Psoas muscle (tissue), 8 donors: ENCODE results near the gene ADARB1. TPM values are rescaled to one million over a fixed set of nuclear protein-coding genes. Genes with fewer than 3 reads are reported as not detected.

Source experiments
- ATAC-seq, 4 donors: fragments of 200-7000 bp; cut with Tn5 transposase; one replicate each; pipeline ENCODE4 v1.9.1; 2020; ENCODE audit warnings: moderate library complexity in 3 of 4, mild to moderate bottlenecking in 2 of 4
- DNase-seq, 2 donors: peaks; one replicate each; pipeline ENCODE4 v3.0.0-alpha.2; 2020
- H3K27ac ChIP-seq: fragments of 200-600 bp; one replicate; pipeline ENCODE4 v1.8.0; 2022
- H3K27me3 ChIP-seq, 3 donors: fragments of 200-600 bp in 1 of 3; one replicate each; pipeline versions ENCODE4 v1.6.1 to v1.8.0; 2013 to 2022; ENCODE audit warnings: low read length in 2 of 3, mild to moderate bottlenecking in 2 of 3, moderate library complexity in 1 of 3; ENCODE audit not compliant: insufficient read depth in 3 of 3
- H3K36me3 ChIP-seq, 2 donors: fragments of 200-600 bp in 1 of 2; one replicate each; pipeline versions ENCODE4 v1.6.1 to v1.8.0; 2013 to 2022; ENCODE audit warnings: low read depth in 1 of 2, mild to moderate bottlenecking in 1 of 2, moderate library complexity in 1 of 2; ENCODE audit not compliant: insufficient read depth in 1 of 2
- H3K4me1 ChIP-seq: fragments of 200-600 bp; one replicate; pipeline ENCODE4 v1.8.0; 2022
- H3K4me3 ChIP-seq: fragments of 200-600 bp; one replicate; pipeline ENCODE4 v1.8.0; 2022; ENCODE audit warnings: mild to moderate bottlenecking
- H3K9me3 ChIP-seq: fragments of 200-600 bp; one replicate; pipeline ENCODE4 v1.8.0; 2022
- WGBS, 3 donors: extraction: QIAGEN DNeasy Blood & Tissue Kit; methylation state at CpG; one replicate each; pipeline versions ENCODE4 v1.1.6 to v1.1.7; 2013; 5-methylcytosine and 5-hydroxymethylcytosine counted together
- intact Hi-C, 2 donors: fragments of 100-400 bp; cut with DNase I; formaldehyde crosslinking; loops; one replicate each; pipeline versions ENCODE4 v1.11.0 to v1.14.2; 2022
- polyA plus RNA-seq, 3 donors: library from polyadenylated mRNA; stranded (reverse); fragments of 200-250 nt; gene quantifications; one replicate each; pipeline ENCODE4 v1.2.3, GENCODE V29; 2013
- total RNA-seq, 4 donors: library from RNA; stranded (reverse); fragmentation: NEBNext Ultra II Directional in 2 of 4; extraction: Animal tissue kit (Norgen Biotek cat#: 25700) in 2 of 4; gene quantifications; one replicate each; pipeline versions ENCODE4 v1.2.1 to v1.2.4, GENCODE V29; 2021 to 2023
- TF ChIP-seq, protein P1 (sequence below): fragments of 200-600 bp; IDR thresholded peaks from one replicate; pipeline ENCODE4 v1.8.0; 2022; ENCODE audit warnings: antibody characterized with exemption
- donor health status: healthy with polysubstance abuse.
- donor health status: DM: no; HTN: no; CAD: no; lungs with moderate emphysema.
- donor health status: Bipolar disorder and iron deficiency.
- donor health status: healthy.
- donor health status: DM: yes; HTN: yes; CAD: no.
- donor health status: DM: no; HTN: no; CAD: no.
- donor health status: DM: no; HTN: no; CAD: no.
- donor health status: DM: yes; HTN: yes; CAD: no.

The ADARB1 gene
- total and polyA plus RNA-seq, 7 donors, result 3.8 to 22.7 (median 6.9) TPM

- H3K27ac ChIP-seq, result no peak overlapping the region
- no peaks in the 10 kb centered on the region for H3K36me3 ChIP-seq
- TF ChIP-seq, protein P1, sequence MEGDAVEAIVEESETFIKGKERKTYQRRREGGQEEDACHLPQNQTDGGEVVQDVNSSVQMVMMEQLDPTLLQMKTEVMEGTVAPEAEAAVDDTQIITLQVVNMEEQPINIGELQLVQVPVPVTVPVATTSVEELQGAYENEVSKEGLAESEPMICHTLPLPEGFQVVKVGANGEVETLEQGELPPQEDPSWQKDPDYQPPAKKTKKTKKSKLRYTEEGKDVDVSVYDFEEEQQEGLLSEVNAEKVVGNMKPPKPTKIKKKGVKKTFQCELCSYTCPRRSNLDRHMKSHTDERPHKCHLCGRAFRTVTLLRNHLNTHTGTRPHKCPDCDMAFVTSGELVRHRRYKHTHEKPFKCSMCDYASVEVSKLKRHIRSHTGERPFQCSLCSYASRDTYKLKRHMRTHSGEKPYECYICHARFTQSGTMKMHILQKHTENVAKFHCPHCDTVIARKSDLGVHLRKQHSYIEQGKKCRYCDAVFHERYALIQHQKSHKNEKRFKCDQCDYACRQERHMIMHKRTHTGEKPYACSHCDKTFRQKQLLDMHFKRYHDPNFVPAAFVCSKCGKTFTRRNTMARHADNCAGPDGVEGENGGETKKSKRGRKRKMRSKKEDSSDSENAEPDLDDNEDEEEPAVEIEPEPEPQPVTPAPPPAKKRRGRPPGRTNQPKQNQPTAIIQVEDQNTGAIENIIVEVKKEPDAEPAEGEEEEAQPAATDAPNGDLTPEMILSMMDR, result no peak
- DNase-seq (no peak), ATAC-seq (peak in 1 of 4 donors; percentile 14)
- WGBS, 3 donors, result 66 to 75% (median 67%) methylated on average over 7 of the region's 7 CpGs
- intact Hi-C loops, result no loop called here
- H3K4me1 ChIP-seq, result peaks cover 54% of the 10 kb centered on the region
- no peak overlapping the region for H3K4me3 ChIP-seq
- H3K9me3 ChIP-seq, result no peaks in the 10 kb centered on the region
- no peaks in the 10 kb centered on the region for H3K27me3 ChIP-seq
Observed at GRCh38 chr21:45094412-45094811, 20.0 kb downstream of the ADARB1 start.

- no peaks in the 10 kb centered on the region for H3K9me3 ChIP-seq
- no peak overlapping the region for H3K27ac ChIP-seq
- 76 to 81% (median 77%) methylated on average over 11 of the region's 11 CpGs for WGBS, 3 donors
- DNase-seq (no peak), ATAC-seq (no peak)
- H3K4me3 ChIP-seq, result no peak overlapping the region
- H3K27me3 ChIP-seq, result no peaks in the 10 kb centered on the region
- no peaks in the 10 kb centered on the region for H3K36me3 ChIP-seq
- intact Hi-C loops, result no loop called here
- TF ChIP-seq, protein P1, result no peak
- H3K4me1 ChIP-seq, result peaks cover 60% of the 10 kb centered on the region
Observed at GRCh38 chr21:45095505-45095904, 21.1 kb downstream of the ADARB1 start.

- DNase-seq, result no peak
- no peak overlapping the region for H3K27ac ChIP-seq
- peaks cover 60% of the 10 kb centered on the region for H3K4me1 ChIP-seq
- no peak overlapping the region for H3K4me3 ChIP-seq
- WGBS, 3 donors, result 62 to 68% (median 64%) methylated on average over 5 of the region's 5 CpGs
- TF ChIP-seq, protein P1, result no peak
- intact Hi-C loops, result no loop called here
- no peaks in the 10 kb centered on the region for H3K36me3 ChIP-seq
- no peaks in the 10 kb centered on the region for H3K9me3 ChIP-seq
- ATAC-seq, result no peak
- no peaks in the 10 kb centered on the region for H3K27me3 ChIP-seq
Observed at GRCh38 chr21:45096217-45096616, 21.8 kb downstream of the ADARB1 start.

- Histone ChIP-seq H3K4me1 (peaks cover 61% of the 10 kb centered on the region), H3K27me3 (no peaks in the 10 kb centered on the region), H3K36me3 (no peaks in the 10 kb centered on the region), H3K27ac (no peak overlapping the region), H3K4me3 (no peak overlapping the region), H3K9me3 (no peaks in the 10 kb centered on the region)
- TF ChIP-seq, protein P1, result no peak
- intact Hi-C loops, result no loop called here
- 67 to 75% (median 71%) methylated on average over 12 of the region's 12 CpGs for WGBS, 3 donors
- DNase-seq (no peak), ATAC-seq (no peak)
Observed at GRCh38 chr21:45097827-45098387, 23.5 kb downstream of the ADARB1 start.

DNA sequence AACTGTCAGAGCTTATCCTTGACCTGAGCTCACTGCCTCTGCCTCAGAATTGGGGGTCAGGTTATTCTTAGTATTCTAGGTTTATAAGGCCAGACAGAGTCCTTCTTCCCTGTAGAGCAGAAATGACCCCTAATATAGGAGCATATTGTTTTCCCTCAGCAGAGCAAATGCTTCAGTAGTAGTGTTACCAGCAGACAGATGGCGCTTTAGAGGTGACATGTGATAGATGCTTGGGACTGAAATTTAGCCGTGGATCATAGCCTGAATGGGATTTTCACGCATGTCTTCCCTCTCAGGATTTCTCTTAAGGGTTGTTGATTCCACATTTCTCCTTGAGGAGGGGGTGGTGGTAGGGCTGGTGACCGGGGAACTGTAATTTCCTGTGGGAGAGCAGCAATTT is 24.5 kb downstream of the ADARB1 start:
- Histone ChIP-seq H3K9me3 (no peaks in the 10 kb centered on the region), H3K27ac (no peak overlapping the region), H3K4me3 (no peak overlapping the region), H3K27me3 (no peaks in the 10 kb centered on the region), H3K4me1 (peaks cover 61% of the 10 kb centered on the region), H3K36me3 (no peaks in the 10 kb centered on the region)
- intact Hi-C loops, result no loop called here
- WGBS, 3 donors, result 33 to 52% (median 43%) methylated on average over 4 of the region's 4 CpGs
- no peak for DNase-seq
- TF ChIP-seq, protein P1, result peak; percentile 33
- ATAC-seq, result peak in 3 of 4 donors; percentile 41 to 58 (median 52)
